Measurements from ENCODE around the gene BCR.

Gene BCR

GRCh38 chr22:23222033-23222792 lies 41.9 kb downstream of the BCR start:
- no peak overlapping the region for H3K4me3 ChIP-seq (ENCODE audit: low read depth, low read length)
- TF ChIP-seq CTCF (IDR thresholded peaks at IDR 0.05; ENCODE audit: borderline replicate concordance, insufficient read depth, low read depth, low read length), result no peak

- no peak overlapping the region for H3K4me3 ChIP-seq (ENCODE audit: low read depth, low read length)
- no peak for TF ChIP-seq CTCF (IDR thresholded peaks at IDR 0.05; ENCODE audit: borderline replicate concordance, insufficient read depth, low read depth, low read length)
Measured at GRCh38 chr22:23222793-23223568, 42.7 kb downstream of the BCR start.

GRCh38 chr22:23223569-23224317 lies 43.4 kb downstream of the BCR start:
- no peak overlapping the region for H3K4me3 ChIP-seq (ENCODE audit: low read depth, low read length)
- TF ChIP-seq CTCF (IDR thresholded peaks at IDR 0.05; ENCODE audit: borderline replicate concordance, insufficient read depth, low read depth, low read length), result no peak

GRCh38 chr22:23224846-23225245 lies 44.5 kb downstream of the BCR start:
- H3K4me3 ChIP-seq (ENCODE audit: low read depth, low read length), result no peak overlapping the region
- TF ChIP-seq CTCF (IDR thresholded peaks at IDR 0.05; ENCODE audit: borderline replicate concordance, insufficient read depth, low read depth, low read length), result no peak

GRCh38 chr22:23225337-23225723 lies 45.0 kb downstream of the BCR start:
- H3K4me3 ChIP-seq (ENCODE audit: low read depth, low read length), result no peak overlapping the region
- TF ChIP-seq CTCF (IDR thresholded peaks at IDR 0.05; ENCODE audit: borderline replicate concordance, insufficient read depth, low read depth, low read length), result no peak

GRCh38 chr22:23225724-23226496 lies 45.6 kb downstream of the BCR start:
- no peak overlapping the region for H3K4me3 ChIP-seq (ENCODE audit: low read depth, low read length)
- no peak for TF ChIP-seq CTCF (IDR thresholded peaks at IDR 0.05; ENCODE audit: borderline replicate concordance, insufficient read depth, low read depth, low read length)
